Heart left ventricle (tissue), 16 donors: ENCODE results near the gene TRIM17. TPM values are rescaled to one million over a fixed set of nuclear protein-coding genes. Genes with fewer than 3 reads are reported as not detected.
A peak's percentile ranks its signal among the peaks of the same experiment; 100 is the strongest.

ENCODE experiments used
- ATAC-seq, 4 donors: fragments of 200-7000 bp; cut with Tn5 transposase; one replicate each; pipeline ENCODE4 v1.9.1; 2020 to 2022; ENCODE audit warnings: moderate library complexity in 4 of 4, mild to moderate bottlenecking in 3 of 4, moderate number of reproducible peaks in 1 of 4
- DNase-seq, 5 donors: peaks; one replicate each; pipeline ENCODE4 v3.0.0-alpha.2; 2020
- H3K27ac ChIP-seq, 12 donors: fragments of 200-600 bp; sonication (generic) in 4 of 12; one replicate each; pipeline versions ENCODE4 v1.5.0 to v1.8.0; 2016 to 2022; ENCODE audit warnings: mild to moderate bottlenecking in 2 of 12
- H3K27me3 ChIP-seq, 9 donors: fragments of 200-600 bp; sonication (generic) in 2 of 9; one replicate each; pipeline versions ENCODE4 v1.5.1 to v1.8.0; 2016 to 2022; ENCODE audit warnings: mild to moderate bottlenecking in 3 of 9
- H3K36me3 ChIP-seq, 9 donors: fragments of 200-600 bp; sonication (generic) in 2 of 9; one replicate each; pipeline versions ENCODE4 v1.5.0 to v1.8.0; 2018 to 2022; ENCODE audit warnings: mild to moderate bottlenecking in 2 of 9
- H3K4me1 ChIP-seq, 12 donors: fragments of 200-600 bp; sonication (generic) in 4 of 12; one replicate each; pipeline versions ENCODE4 v1.5.0 to v1.8.0; 2016 to 2022; ENCODE audit warnings: mild to moderate bottlenecking in 3 of 12
- H3K4me3 ChIP-seq, 12 donors: fragments of 200-600 bp; sonication (generic) in 4 of 12; one replicate each; pipeline versions ENCODE4 v1.5.0 to v1.8.0; 2017 to 2022; ENCODE audit warnings: mild to moderate bottlenecking in 9 of 12, moderate library complexity in 4 of 12
- H3K9me3 ChIP-seq, 12 donors: fragments of 200-600 bp; sonication (generic) in 4 of 12; one replicate each; pipeline versions ENCODE4 v1.5.0 to v1.8.0; 2016 to 2022; ENCODE audit warnings: mild to moderate bottlenecking in 1 of 12
- POLR2A ChIP-seq, 2 donors: fragments of 450-650 bp; IDR thresholded peaks; one replicate each; pipeline ENCODE4 v1.6.1; 2017; ENCODE audit warnings: antibody characterized with exemption in 2 of 2, mild to moderate bottlenecking in 2 of 2, moderate library complexity in 2 of 2
- WGBS, 4 donors: extraction: QIAGEN DNeasy Blood & Tissue Kit in 2 of 4; methylation state at CpG; one replicate each; pipeline versions ENCODE4 v1.1.5 to v1.1.7; 2013 to 2018; 5-methylcytosine and 5-hydroxymethylcytosine counted together
- intact Hi-C, 10 donors: fragments of 100-400 bp; cut with DNase I; formaldehyde crosslinking; loops; one replicate each; pipeline versions ENCODE4 v1.11.1 to v1.14.2; 2022
- polyA plus RNA-seq, 2 donors: library from polyadenylated mRNA; stranded (reverse); fragments of 200-250 nt; gene quantifications; one replicate each; pipeline ENCODE4 v1.2.3, GENCODE V29; 2013
- total RNA-seq, 9 donors: library from RNA; depleted of rRNA in 2 of 9; stranded (reverse); fragments of >200 nt in 2 of 9; fragmentation: NEBNext Ultra II Directional in 3 of 9; extraction: Animal tissue kit (Norgen Biotek cat#: 25700) in 3 of 9; gene quantifications; one replicate each; pipeline versions ENCODE4 v1.1.0 to v1.2.4, GENCODE V29; 2016 to 2023
- TF ChIP-seq, protein P1 (sequence below), 12 donors: fragments of 200-600 bp; sonication (generic) in 4 of 12; IDR thresholded peaks; one replicate each; pipeline versions ENCODE4 v1.5.0 to v1.8.0; 2018 to 2022; ENCODE audit warnings: antibody characterized with exemption in 12 of 12, mild to moderate bottlenecking in 5 of 12
- donor health status: ischemic (EF 13 %, LVEDD 7.1; RV severe dilation, severe dysfunction).
- donor health status: healthy with polysubstance abuse.
- donor health status: DM: no; HTN: yes; CAD: no.
- donor health status: DM: no; HTN: no; CAD: no.
- donor health status: ischemic (EF 25% LVEDD 6.9; RV normal size, moderate dysfunction).
- donor health status: ischemic (EF 25% LVEDD 5.7; RV mildly dilated, moderate dysfunction).
- donor health status: healthy.
- donor health status: DM: yes; HTN: yes; CAD: no.
- donor health status: ischemic (EF 35%, LVEDD 5.7; RV mildly dilated, moderate dysfunction).
- donor health status: nonischemic (EF 11% LVEDD 7.7; RV severe dilation, severe dysfunction).
- donor health status: DM: yes; HTN: yes; CAD: no.
- donor health status: PGD.
- donor health status: ischemic (EF 29% LVEDD 5.4; RV normal size, mild dysfunction).
- donor health status: nonischemic (EF 23%, LVEDD 6.1; RV moderate dilation, normal function).

The TRIM17 gene
- total and polyA plus RNA-seq, 11 donors: 0.08 to 1.7 (median 0.39) TPM; not detected in 3

DNA sequence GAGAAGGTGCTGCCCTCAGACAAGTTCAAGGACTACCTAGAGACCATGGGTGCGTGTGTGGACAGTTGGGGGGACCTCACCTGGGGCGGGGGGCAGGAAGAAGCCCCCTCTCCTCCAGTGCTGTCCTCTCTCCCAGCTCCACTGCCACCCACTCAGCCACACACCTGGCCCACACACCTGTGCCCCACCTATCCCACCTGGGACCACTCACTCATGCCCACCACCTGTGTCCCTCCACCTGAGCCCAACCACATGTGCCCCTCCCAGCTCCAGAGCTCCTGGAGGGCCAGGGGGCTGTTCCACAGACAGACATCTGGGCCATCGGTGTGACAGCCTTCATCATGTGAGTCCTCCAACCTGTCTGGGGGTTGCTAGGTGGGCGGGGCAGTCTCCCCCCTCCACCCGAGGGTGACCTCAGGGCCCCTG lies 39.0 kb downstream of the TRIM17 start:
- Histone ChIP-seq H3K27ac (peak overlapping the region in 4 of 12 donors; percentile 9 to 95 (median 56)), H3K9me3 (no peaks in the 10 kb centered on the region), H3K27me3 (peaks cover 0 to 15% (median 0%) of the 10 kb centered on the region in 9 donors), H3K4me3 (peak overlapping the region in 5 of 12 donors; percentile 17 to 59 (median 49)), H3K36me3 (peaks cover 0 to 13% (median 0%) of the 10 kb centered on the region in 9 donors), H3K4me1 (peaks cover 11 to 57% (median 27%) of the 10 kb centered on the region in 12 donors)
- no peak for DNase-seq
- intact Hi-C loops: loop anchor here in 1 of 10 donors (10.0 kb wide), 1 partner anchor 243 kb away; no protein-coding TSS in a partner anchor
- 64 to 72% (median 66%) methylated on average over 3 to 5 of the region's 5 CpGs for WGBS, 4 donors
- no peak for ATAC-seq
- no peak for TF ChIP-seq POLR2A (IDR thresholded peaks at IDR 0.05)
- TF ChIP-seq, protein P1, sequence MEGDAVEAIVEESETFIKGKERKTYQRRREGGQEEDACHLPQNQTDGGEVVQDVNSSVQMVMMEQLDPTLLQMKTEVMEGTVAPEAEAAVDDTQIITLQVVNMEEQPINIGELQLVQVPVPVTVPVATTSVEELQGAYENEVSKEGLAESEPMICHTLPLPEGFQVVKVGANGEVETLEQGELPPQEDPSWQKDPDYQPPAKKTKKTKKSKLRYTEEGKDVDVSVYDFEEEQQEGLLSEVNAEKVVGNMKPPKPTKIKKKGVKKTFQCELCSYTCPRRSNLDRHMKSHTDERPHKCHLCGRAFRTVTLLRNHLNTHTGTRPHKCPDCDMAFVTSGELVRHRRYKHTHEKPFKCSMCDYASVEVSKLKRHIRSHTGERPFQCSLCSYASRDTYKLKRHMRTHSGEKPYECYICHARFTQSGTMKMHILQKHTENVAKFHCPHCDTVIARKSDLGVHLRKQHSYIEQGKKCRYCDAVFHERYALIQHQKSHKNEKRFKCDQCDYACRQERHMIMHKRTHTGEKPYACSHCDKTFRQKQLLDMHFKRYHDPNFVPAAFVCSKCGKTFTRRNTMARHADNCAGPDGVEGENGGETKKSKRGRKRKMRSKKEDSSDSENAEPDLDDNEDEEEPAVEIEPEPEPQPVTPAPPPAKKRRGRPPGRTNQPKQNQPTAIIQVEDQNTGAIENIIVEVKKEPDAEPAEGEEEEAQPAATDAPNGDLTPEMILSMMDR (IDR thresholded peaks at IDR 0.05): no peak

GRCh38 chr1:228376651-228377631 lies 39.7 kb downstream of the TRIM17 start:
- H3K36me3 ChIP-seq: peaks cover 0 to 13% (median 0%) of the 10 kb centered on the region in 9 donors
- peaks cover 0 to 15% (median 0%) of the 10 kb centered on the region in 9 donors for H3K27me3 ChIP-seq
- TF ChIP-seq POLR2A (IDR thresholded peaks at IDR 0.05): no peak
- TF ChIP-seq, protein P1 (IDR thresholded peaks at IDR 0.05): no peak
- ATAC-seq: no peak
- peak overlapping the region in 4 of 12 donors; percentile 78 to 96 (median 90) for H3K27ac ChIP-seq
- intact Hi-C loops: loop anchor here in 1 of 10 donors (10.0 kb wide), 1 partner anchor 242 kb away; no protein-coding TSS in a partner anchor
- H3K4me1 ChIP-seq: peaks cover 11 to 65% (median 31%) of the 10 kb centered on the region in 12 donors
- DNase-seq: peak in 2 of 5 donors; percentile 26 to 58
- 78 to 89% (median 83%) methylated on average over 13 to 31 of the region's 31 CpGs for WGBS, 4 donors
- no peak overlapping the region for H3K4me3 ChIP-seq
- H3K9me3 ChIP-seq: no peaks in the 10 kb centered on the region

- Histone ChIP-seq H3K4me1 (peaks cover 11 to 70% (median 33%) of the 10 kb centered on the region in 12 donors), H3K36me3 (peaks cover 0 to 13% (median 0%) of the 10 kb centered on the region in 9 donors), H3K9me3 (no peaks in the 10 kb centered on the region), H3K4me3 (no peak overlapping the region), H3K27me3 (peaks cover 0 to 15% (median 0%) of the 10 kb centered on the region in 9 donors), H3K27ac (peak overlapping the region in 5 of 12 donors; percentile 62 to 96 (median 86))
- 80 to 87% (median 82%) methylated on average over 3 of the region's 3 CpGs for WGBS, 4 donors
- TF ChIP-seq POLR2A (IDR thresholded peaks at IDR 0.05): no peak
- TF ChIP-seq, protein P1 (IDR thresholded peaks at IDR 0.05): no peak
- intact Hi-C loops: loop anchor here in 1 of 10 donors (10.0 kb wide), 1 partner anchor 241 kb away; no protein-coding TSS in a partner anchor
- ATAC-seq (no peak), DNase-seq (peak in 2 of 5 donors; percentile 19 to 21)
These were observed 40.4 kb downstream of the TRIM17 start for GRCh38 chr1:228376262-228376628.
